ENCODE results near the gene ADRA2C. TPM values are rescaled to one million over a fixed set of nuclear protein-coding genes. Genes with fewer than 3 reads are reported as not detected.

Gene ADRA2C
- polyA plus RNA-seq, 1 of the 3 experiments (the other 2 are of a cell fraction), result 0.15 TPM

- POLR2A ChIA-PET, result no interaction called here
- no peak for DNase-seq
- WGBS (ENCODE audit: low lambda C conversion rate), result 49% methylated on average over 8 of the region's 13 CpGs
These were observed 36.6 kb downstream of the ADRA2C start for GRCh38 chr4:3802571-3803474.

GRCh38 chr4:3803475-3803847 is 37.3 kb downstream of the ADRA2C start:
- 50% methylated on average over 4 of the region's 18 CpGs for WGBS (ENCODE audit: low lambda C conversion rate)
- TF ChIP-seq GABPA (IDR thresholded peaks at IDR 0.05; ENCODE audit: low read depth) (no peak), USF2 (IDR thresholded peaks at IDR 0.05; ENCODE audit: borderline replicate concordance, low read depth, low read length) (no peak), YY1 (IDR thresholded peaks at IDR 0.05; ENCODE audit: low read depth) (no peak), POLR2AphosphoS5 (IDR thresholded peaks at IDR 0.05; ENCODE audit: low read depth, low read length) (no peak), EZH2phosphoT487 (IDR thresholded peaks at IDR 0.05; ENCODE audit: borderline replicate concordance, low read depth) (no peak), REST (IDR thresholded peaks at IDR 0.05; ENCODE audit: low read depth, low read length) (no peak), MEF2A (IDR thresholded peaks at IDR 0.05; ENCODE audit: borderline replicate concordance, low read depth) (no peak), RCOR1 (IDR thresholded peaks at IDR 0.05; ENCODE audit: low read length) (no peak), RAD21 (IDR thresholded peaks at IDR 0.05; ENCODE audit: low read length) (no peak)
- no peak overlapping the region for H3K9ac ChIP-seq
- H3K27ac ChIP-seq (ENCODE audit: low read depth in 2 of 2, low read length in 1 of 2), result no peak overlapping the region
- no peaks in the 10 kb centered on the region for H3F3A ChIP-seq (replicated peaks; ENCODE audit: insufficient read depth)
- no peaks in the 10 kb centered on the region for H3K9me2 ChIP-seq
- H3K79me2 ChIP-seq (ENCODE audit: insufficient read depth), result no peaks in the 10 kb centered on the region
- no peaks in the 10 kb centered on the region for H3K27me3 ChIP-seq (ENCODE audit: insufficient read depth)
- H3K4me1 ChIP-seq (ENCODE audit: control insufficient read depth in 1 of 2, insufficient read depth in 2 of 2, low read depth in 1 of 2, low read length in 1 of 2), result peaks cover 0 to 2% of the 10 kb centered on the region in 2 experiments; a peak in 1 of 4 replicates
- H3K36me3 ChIP-seq (replicated peaks in 1 of 2; ENCODE audit: control insufficient read depth in 1 of 2, insufficient read depth in 2 of 2, low read length in 1 of 2), result no peaks in the 10 kb centered on the region
- ChIA-PET POLR2A (no interaction called here), CTCF (no interaction called here)
- H3K4me2 ChIP-seq, result no peak overlapping the region
- H4K20me1 ChIP-seq (ENCODE audit: insufficient read depth), result no peaks in the 10 kb centered on the region
- H2AFZ ChIP-seq (ENCODE audit: low read depth), result no peak overlapping the region
- no peak for DNase-seq
- no peak overlapping the region for H3K4me3 ChIP-seq (ENCODE audit: low read depth in 2 of 2, low read length in 1 of 2)
- no peaks in the 10 kb centered on the region for H3K9me3 ChIP-seq

More at GRCh38 chr4:3802571-3803474, 36.6 kb downstream of the ADRA2C start:
- Histone ChIP-seq H3F3A (replicated peaks; ENCODE audit: insufficient read depth) (no peaks in the 10 kb centered on the region), H2AFZ (ENCODE audit: low read depth) (no peak overlapping the region), H3K9ac (no peak overlapping the region), H3K27me3 (ENCODE audit: insufficient read depth) (no peaks in the 10 kb centered on the region), H3K79me2 (ENCODE audit: insufficient read depth) (no peaks in the 10 kb centered on the region), H3K9me2 (no peaks in the 10 kb centered on the region), H3K36me3 (replicated peaks in 1 of 2; ENCODE audit: control insufficient read depth in 1 of 2, insufficient read depth in 2 of 2, low read length in 1 of 2) (no peaks in the 10 kb centered on the region), H3K4me3 (ENCODE audit: low read depth in 2 of 2, low read length in 1 of 2) (no peak overlapping the region), H3K4me2 (no peak overlapping the region), H3K4me1 (ENCODE audit: control insufficient read depth in 1 of 2, insufficient read depth in 2 of 2, low read depth in 1 of 2, low read length in 1 of 2) (peaks cover 0 to under 1% of the 10 kb centered on the region in 2 experiments; a peak in 1 of 4 replicates), H4K20me1 (ENCODE audit: insufficient read depth) (no peaks in the 10 kb centered on the region), H3K9me3 (no peaks in the 10 kb centered on the region), H3K27ac (ENCODE audit: low read depth in 2 of 2, low read length in 1 of 2) (no peak overlapping the region)
- TF ChIP-seq MXI1 (IDR thresholded peaks at IDR 0.05; ENCODE audit: low read depth, low read length) (no peak), RCOR1 (IDR thresholded peaks at IDR 0.05; ENCODE audit: low read length) (no peak), RXRA (IDR thresholded peaks at IDR 0.05; ENCODE audit: borderline replicate concordance, low read depth) (no peak), USF2 (IDR thresholded peaks at IDR 0.05; ENCODE audit: borderline replicate concordance, low read depth, low read length) (no peak), NRF1 (IDR thresholded peaks at IDR 0.05; ENCODE audit: low read depth, low read length) (no peak), EZH2phosphoT487 (IDR thresholded peaks at IDR 0.05; ENCODE audit: borderline replicate concordance, low read depth) (no peak), TAF1 (IDR thresholded peaks at IDR 0.05; ENCODE audit: borderline replicate concordance, low read depth, low read length) (no peak), NFIC (IDR thresholded peaks at IDR 0.05; ENCODE audit: borderline replicate concordance) (no peak)
- CTCF ChIA-PET, result interaction anchor here (0.7 kb wide), 1 partner anchor 12 kb away, joined by 4 read pairs; no protein-coding TSS in a partner anchor
